Measurements from ENCODE around the gene ZNF780A.

ZNF780A gene

GRCh38 chr19:40093416-40093815 lies 2.7 kb upstream of the ZNF780A start:
- TF ChIP-seq GATA2 (IDR thresholded peaks at IDR 0.05; ENCODE audit: low read depth, low read length) (no peak), GATA3 (IDR thresholded peaks at IDR 0.05; ENCODE audit: low read depth, low read length) (no peak)

- TF ChIP-seq GATA2 (IDR thresholded peaks at IDR 0.05; ENCODE audit: low read depth, low read length) (no peak), GATA3 (IDR thresholded peaks at IDR 0.05; ENCODE audit: low read depth, low read length) (no peak)
Observed at GRCh38 chr19:40091205-40092129, 724 bp upstream of the ZNF780A start.

- TF ChIP-seq GATA3 (IDR thresholded peaks at IDR 0.05; ENCODE audit: low read depth, low read length): no peak
- no peak for TF ChIP-seq GATA2 (IDR thresholded peaks at IDR 0.05; ENCODE audit: low read depth, low read length)
Observed at GRCh38 chr19:40089462-40089861, 1.3 kb downstream of the ZNF780A start.

GRCh38 chr19:40088299-40089047 lies 2.3 kb downstream of the ZNF780A start:
- TF ChIP-seq GATA2 (IDR thresholded peaks at IDR 0.05; ENCODE audit: low read depth, low read length): no peak
- no peak for TF ChIP-seq GATA3 (IDR thresholded peaks at IDR 0.05; ENCODE audit: low read depth, low read length)

GRCh38 chr19:40084948-40085347 lies 5.8 kb downstream of the ZNF780A start:
- TF ChIP-seq GATA3 (IDR thresholded peaks at IDR 0.05; ENCODE audit: low read depth, low read length) (no peak), GATA2 (IDR thresholded peaks at IDR 0.05; ENCODE audit: low read depth, low read length) (no peak)

- TF ChIP-seq GATA3 (IDR thresholded peaks at IDR 0.05; ENCODE audit: low read depth, low read length): no peak
- TF ChIP-seq GATA2 (IDR thresholded peaks at IDR 0.05; ENCODE audit: low read depth, low read length): no peak
Observed at GRCh38 chr19:40081411-40081810, 9.3 kb downstream of the ZNF780A start.

GRCh38 chr19:40080289-40080688 lies 10.5 kb downstream of the ZNF780A start:
- TF ChIP-seq GATA2 (IDR thresholded peaks at IDR 0.05; ENCODE audit: low read depth, low read length) (no peak), GATA3 (IDR thresholded peaks at IDR 0.05; ENCODE audit: low read depth, low read length) (no peak)

GRCh38 chr19:40078377-40078776 lies 12.4 kb downstream of the ZNF780A start:
- TF ChIP-seq GATA2 (IDR thresholded peaks at IDR 0.05; ENCODE audit: low read depth, low read length): no peak
- no peak for TF ChIP-seq GATA3 (IDR thresholded peaks at IDR 0.05; ENCODE audit: low read depth, low read length)

GRCh38 chr19:40070058-40070457 lies 20.7 kb downstream of the ZNF780A start:
- TF ChIP-seq GATA2 (IDR thresholded peaks at IDR 0.05; ENCODE audit: low read depth, low read length): no peak
- TF ChIP-seq GATA3 (IDR thresholded peaks at IDR 0.05; ENCODE audit: low read depth, low read length): no peak

- TF ChIP-seq GATA2 (IDR thresholded peaks at IDR 0.05; ENCODE audit: low read depth, low read length) (no peak), GATA3 (IDR thresholded peaks at IDR 0.05; ENCODE audit: low read depth, low read length) (no peak)
Observed at GRCh38 chr19:40059624-40060023, 31.1 kb downstream of the ZNF780A start.

GRCh38 chr19:40057166-40057565 lies 33.6 kb downstream of the ZNF780A start:
- TF ChIP-seq GATA2 (IDR thresholded peaks at IDR 0.05; ENCODE audit: low read depth, low read length) (no peak), GATA3 (IDR thresholded peaks at IDR 0.05; ENCODE audit: low read depth, low read length) (no peak)

GRCh38 chr19:40056505-40056904 lies 34.2 kb downstream of the ZNF780A start:
- TF ChIP-seq GATA2 (IDR thresholded peaks at IDR 0.05; ENCODE audit: low read depth, low read length) (no peak), GATA3 (IDR thresholded peaks at IDR 0.05; ENCODE audit: low read depth, low read length) (no peak)

- TF ChIP-seq GATA3 (IDR thresholded peaks at IDR 0.05; ENCODE audit: low read depth, low read length) (no peak), GATA2 (IDR thresholded peaks at IDR 0.05; ENCODE audit: low read depth, low read length) (no peak)
Observed at GRCh38 chr19:40055832-40056504, 34.8 kb downstream of the ZNF780A start, which contains the start of gene ZNF780B. TSS of gene ZNF780B (minus strand) at chr19:40056231. CDS start at chr19:40050332, 5,899 bp downstream.

GRCh38 chr19:40055049-40055448 lies 35.7 kb downstream of the ZNF780A start:
- TF ChIP-seq GATA2 (IDR thresholded peaks at IDR 0.05; ENCODE audit: low read depth, low read length) (no peak), GATA3 (IDR thresholded peaks at IDR 0.05; ENCODE audit: low read depth, low read length) (no peak)
